ENCODE measurements around the gene TNFSF8.

DNA sequence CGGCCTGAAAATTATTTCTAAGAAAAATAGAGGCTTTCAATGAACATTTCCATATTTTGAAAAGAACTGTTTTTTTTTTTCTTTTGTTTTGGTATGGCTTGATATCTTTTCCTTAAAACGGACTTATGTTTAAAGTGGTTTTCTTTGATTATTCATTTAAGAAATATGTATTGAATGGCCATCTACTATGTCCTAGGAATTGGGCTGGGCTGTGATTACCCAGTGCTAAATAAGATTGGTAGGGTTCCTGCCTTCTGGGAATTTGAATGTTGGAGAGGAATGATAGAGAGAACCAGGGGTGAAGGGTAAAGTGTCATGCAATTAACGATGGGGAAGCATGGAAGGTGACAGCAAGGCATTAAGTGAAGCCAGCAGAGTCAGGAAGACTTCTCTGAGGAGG lies 33.2 kb downstream of the TNFSF8 start:
- TF ChIP-seq POLR2A (IDR thresholded peaks at IDR 0.05), result no peak
- TF ChIP-seq CTCF (IDR thresholded peaks at IDR 0.05), result no peak
